Activated CD8-positive, alpha-beta memory T cell treated with anti-CD3 and anti-CD28 coated beads, Interleukin-2, amount 50 U/mL, for 24 hours (primary cell): ENCODE results near the gene SOCS3.
A peak's percentile ranks its signal among the peaks of the same experiment; 100 is the strongest.

ENCODE experiments used
- DNase-seq: peaks from one replicate; pipeline ENCODE4 v3.0.0-alpha.2; 2020; ENCODE audit errors: extremely low read depth

The SOCS3 gene

GRCh38 chr17:78367193-78367592 is 7.3 kb upstream of the SOCS3 start:
- no peak for DNase-seq

GRCh38 chr17:78366109-78366848 is 6.4 kb upstream of the SOCS3 start:
- no peak for DNase-seq

- no peak for DNase-seq
Measured at GRCh38 chr17:78365561-78366108, 5.8 kb upstream of the SOCS3 start.

GRCh38 chr17:78364436-78365281 is 4.8 kb upstream of the SOCS3 start:
- no peak for DNase-seq

GRCh38 chr17:78362671-78363070 is 2.8 kb upstream of the SOCS3 start:
- DNase-seq = no peak

GRCh38 chr17:78362232-78362631 is 2.4 kb upstream of the SOCS3 start:
- DNase-seq = no peak

- DNase-seq = no peak
Measured at GRCh38 chr17:78361225-78361701, 1.4 kb upstream of the SOCS3 start.

- DNase-seq = peak; percentile 81
Measured at GRCh38 chr17:78360371-78361224, 721 bp upstream of the SOCS3 start.

GRCh38 chr17:78359321-78359996 is 418 bp downstream of the SOCS3 start:
- no peak for DNase-seq

GRCh38 chr17:78358538-78359320 is 1.1 kb downstream of the SOCS3 start:
- no peak for DNase-seq

- DNase-seq = no peak
Measured at GRCh38 chr17:78357672-78358537, 2.0 kb downstream of the SOCS3 start.

- DNase-seq = no peak
Measured at GRCh38 chr17:78357177-78357586, 2.7 kb downstream of the SOCS3 start.

- peak; percentile 88 for DNase-seq
Measured at GRCh38 chr17:78356101-78356713, 3.7 kb downstream of the SOCS3 start.

- DNase-seq = no peak
Measured at GRCh38 chr17:78355701-78356100, 4.2 kb downstream of the SOCS3 start.

- no peak for DNase-seq
Measured at GRCh38 chr17:78355045-78355641, 4.7 kb downstream of the SOCS3 start.

- no peak for DNase-seq
Measured at GRCh38 chr17:78353834-78354233, 6.0 kb downstream of the SOCS3 start.

GRCh38 chr17:78351449-78352006 is 8.3 kb downstream of the SOCS3 start:
- DNase-seq = no peak
